Activated CD4-positive, alpha-beta T cell treated with anti-CD3 and anti-CD28 coated beads for 48 hours (primary cell): ENCODE measurements around the gene METTL4.
A peak's percentile ranks its signal among the peaks of the same experiment; 100 is the strongest.

Experiments used
- DNase-seq: peaks from one replicate; pipeline ENCODE4 v3.0.0-alpha.2; 2020

Gene METTL4

GRCh38 chr18:2571200-2572170, at the start of gene METTL4, which contains the start of gene NDC80:
Gene METTL4 (minus strand): TSS chr18:2571505. CDS start chr18:2567216, 4,289 bp downstream.
Gene NDC80 (plus strand): TSS chr18:2571557. CDS start chr18:2572986, 1,429 bp downstream.
- peak; percentile 89 for DNase-seq

GRCh38 chr18:2618009-2618408, 46.7 kb upstream of the METTL4 start:
- DNase-seq: no peak

GRCh38 chr18:2617401-2617998, 46.2 kb upstream of the METTL4 start:
- no peak for DNase-seq

- no peak for DNase-seq
Observed at GRCh38 chr18:2612996-2613395, 41.7 kb upstream of the METTL4 start.

GRCh38 chr18:2610549-2610948, 39.2 kb upstream of the METTL4 start:
- no peak for DNase-seq

GRCh38 chr18:2609604-2610003, 38.3 kb upstream of the METTL4 start:
- DNase-seq: no peak

GRCh38 chr18:2606335-2606734, 35.0 kb upstream of the METTL4 start:
- DNase-seq: no peak

GRCh38 chr18:2602844-2603243, 31.5 kb upstream of the METTL4 start:
- no peak for DNase-seq

GRCh38 chr18:2597639-2598038, 26.3 kb upstream of the METTL4 start:
- no peak for DNase-seq

GRCh38 chr18:2590303-2590702, 19.0 kb upstream of the METTL4 start:
- no peak for DNase-seq

- DNase-seq: no peak
Observed at GRCh38 chr18:2589345-2590068, 18.2 kb upstream of the METTL4 start.

GRCh38 chr18:2588666-2589344, 17.5 kb upstream of the METTL4 start:
- no peak for DNase-seq

- DNase-seq: no peak
Observed at GRCh38 chr18:2587788-2588187, 16.5 kb upstream of the METTL4 start.

- no peak for DNase-seq
Observed at GRCh38 chr18:2573408-2573807, 2.1 kb upstream of the METTL4 start.

- DNase-seq: no peak
Observed at GRCh38 chr18:2572892-2573291, 1.6 kb upstream of the METTL4 start.

- no peak for DNase-seq
Observed at GRCh38 chr18:2572171-2572569, 865 bp upstream of the METTL4 start.

- peak; percentile 71 for DNase-seq
Observed at GRCh38 chr18:2570772-2571199, 519 bp downstream of the METTL4 start.

- DNase-seq: no peak
Observed at GRCh38 chr18:2569338-2570207, 1.7 kb downstream of the METTL4 start.

- DNase-seq: no peak
Observed at GRCh38 chr18:2568605-2569004, 2.7 kb downstream of the METTL4 start.

- DNase-seq: no peak
Observed at GRCh38 chr18:2568129-2568528, 3.2 kb downstream of the METTL4 start.

GRCh38 chr18:2564373-2564772, 6.9 kb downstream of the METTL4 start:
- no peak for DNase-seq

- no peak for DNase-seq
Observed at GRCh38 chr18:2559249-2559648, 12.1 kb downstream of the METTL4 start.
